ENCODE results near the gene DIDO1. TPM values are rescaled to one million over a fixed set of nuclear protein-coding genes. Genes with fewer than 3 reads are reported as not detected.

DIDO1 gene
- total and polyA plus RNA-seq, 2 donors (not counting 1 experiment from before 2014, with no cell fraction given), result 57.6 to 124 TPM

DNA sequence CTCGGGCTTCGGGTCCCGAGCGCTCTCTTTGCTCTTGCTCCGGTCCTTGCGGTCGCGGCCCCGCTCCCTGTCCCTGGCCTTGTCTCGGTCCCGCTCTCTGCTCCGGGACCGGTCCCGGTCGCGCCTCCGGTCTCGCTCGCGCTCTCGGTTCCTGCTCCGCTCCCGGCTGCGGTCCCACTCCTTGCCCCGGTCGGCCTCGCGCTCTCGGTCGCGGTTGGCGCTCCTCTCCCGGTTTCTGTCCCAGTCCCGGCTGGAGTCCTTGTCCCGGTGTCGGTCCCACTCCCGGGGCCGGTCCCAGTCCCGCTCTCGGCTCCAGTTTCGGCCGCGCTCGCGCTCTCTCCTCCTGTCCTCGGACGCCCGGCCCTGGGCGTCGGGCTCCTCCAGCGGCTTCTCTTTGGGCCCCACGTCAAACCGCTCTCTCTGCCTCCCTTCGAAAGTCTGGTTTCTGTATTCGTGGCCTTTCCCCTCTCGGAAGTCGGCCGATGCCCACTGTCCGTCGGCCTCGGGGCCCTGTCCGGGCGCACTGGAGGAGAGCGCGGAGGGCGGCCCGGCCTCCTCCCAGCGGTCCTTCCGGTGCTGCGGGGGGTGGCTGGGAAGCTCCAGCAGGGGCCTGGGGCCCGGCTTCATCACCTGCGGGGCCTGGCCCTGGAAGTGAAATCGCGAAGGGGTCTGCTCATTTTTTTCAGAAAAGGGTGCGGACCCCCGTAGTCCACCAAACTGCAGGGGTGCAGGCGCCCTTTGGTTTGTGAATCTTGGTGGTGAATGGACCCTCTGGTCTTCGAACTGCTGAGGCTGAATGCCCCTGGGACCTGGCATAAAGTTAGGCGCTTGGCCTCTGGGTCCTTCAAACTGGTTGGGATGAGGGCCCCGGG lies 46.8 kb downstream of the DIDO1 start:
- Histone ChIP-seq H3K4me2 (replicated peaks; ENCODE audit: low read depth, low read length, poor library complexity, severe bottlenecking) (no peak overlapping the region), H3K4me1 (ENCODE audit: control insufficient read depth in 2 of 2, insufficient read depth in 2 of 2, low read length in 2 of 2) (peaks cover 0 to 5% of the 10 kb centered on the region in 2 donors), H3K9ac (ENCODE audit: low read length) (no peak overlapping the region), H2AFZ (ENCODE audit: insufficient read depth, low read depth, low read length, poor library complexity, severe bottlenecking) (no peak overlapping the region), H3K79me2 (ENCODE audit: control insufficient read depth, insufficient read depth, low read length) (no peaks in the 10 kb centered on the region), H3K27me3 (replicated peaks in 1 of 4; ENCODE audit: control extremely low read depth in 1 of 4, control insufficient read depth in 3 of 4, insufficient read depth in 4 of 4, low read length in 3 of 4) (no peaks in the 10 kb centered on the region), H3K4me3 (ENCODE audit: control extremely low read depth in 1 of 5, extremely low read depth in 1 of 5, insufficient read depth in 1 of 5, low read depth in 2 of 5, low read length in 4 of 5) (no peak overlapping the region), H4K20me1 (ENCODE audit: control insufficient read depth, insufficient read depth, low read length, poor library complexity, severe bottlenecking) (no peaks in the 10 kb centered on the region), H3K9me3 (ENCODE audit: control extremely low read depth in 1 of 3, control insufficient read depth in 2 of 3, insufficient read depth in 1 of 3, low read length in 2 of 3) (no peaks in the 10 kb centered on the region), H3K36me3 (replicated peaks in 1 of 2; ENCODE audit: control extremely low read depth in 1 of 2, control insufficient read depth in 1 of 2, extremely low read depth in 1 of 2, insufficient read depth in 2 of 2, low read length in 1 of 2) (peaks cover 0 to 23% of the 10 kb centered on the region in 2 experiments), H3K27ac (ENCODE audit: low read length in 2 of 2) (no peak overlapping the region)
- ChIA-PET CTCF (no interaction called here), POLR2A (no interaction called here)
- ATAC-seq (ENCODE audit: low read depth) (no peak), DNase-seq (no peak)
- Mint-ChIP-seq H3K4me3 (no peak overlapping the region), H3K27me3 (no peaks in the 10 kb centered on the region), H3K4me1 (peaks cover 1% of the 10 kb centered on the region), H3K27ac (no peak overlapping the region), H3K9me3 (ENCODE audit: insufficient read depth) (no peaks in the 10 kb centered on the region)
- intact Hi-C loops (cut with micrococcal nuclease), result no loop called here
- 92% methylated on average over 75 of the region's 80 CpGs for WGBS (ENCODE audit: insufficient coverage)
- TF ChIP-seq EZH2 (IDR thresholded peaks at IDR 0.05; ENCODE audit: borderline replicate concordance, insufficient read depth, low read depth, low read length, poor library complexity, severe bottlenecking) (no peak), CTCF (IDR thresholded peaks at IDR 0.05) (no peak)

Data from B cell (primary cell).